CD14-positive monocyte (primary cell): ENCODE data around the gene EIF4H. TPM values are rescaled to one million over a fixed set of nuclear protein-coding genes. Genes with fewer than 3 reads are reported as not detected.
A peak's percentile ranks its signal among the peaks of the same experiment; 100 is the strongest.

Experiments used
- DNase-seq, 3 donors: peaks; one replicate each; pipeline ENCODE4 v3.0.0-alpha.2; 2011 to 2022
- H2AFZ ChIP-seq: 2 replicates; pipeline ENCODE4 v1.6.0; 2012; ENCODE audit warnings: mild to moderate bottlenecking, low read depth, low read length, inconsistent platforms; ENCODE audit not compliant: insufficient read depth, poor library complexity, severe bottlenecking
- H3K27ac ChIP-seq, 2 donors: 1 replicate in 1 of 2; 2 replicates in 1 of 2; pipeline ENCODE4 v1.5.1; 2012 to 2013; ENCODE audit warnings: low read length in 2 of 2, control low read depth in 1 of 2, inconsistent platforms in 1 of 2, low read depth in 1 of 2, mild to moderate bottlenecking in 1 of 2
- H3K27me3 ChIP-seq, 2 donors: one replicate each; pipeline versions ENCODE4 v1.6.0 to v1.6.1; 2011 to 2013; ENCODE audit warnings: low read length in 2 of 2; ENCODE audit not compliant: control insufficient read depth in 2 of 2, insufficient read depth in 2 of 2
- H3K36me3 ChIP-seq, 2 donors: replicated peaks in 1 of 2; 1 replicate in 1 of 2; 2 replicates in 1 of 2; pipeline versions ENCODE4 v1.5.1 to v1.6.1; 2012 to 2013; ENCODE audit warnings: low read length in 2 of 2, control low read depth in 1 of 2, inconsistent platforms in 1 of 2, mild to moderate bottlenecking in 1 of 2; ENCODE audit not compliant: insufficient read depth in 2 of 2, control insufficient read depth in 1 of 2
- H3K4me1 ChIP-seq, 2 donors: 1 replicate in 1 of 2; 2 replicates in 1 of 2; pipeline versions ENCODE4 v1.5.1 to v1.6.1; 2012 to 2013; ENCODE audit warnings: low read length in 2 of 2, control low read depth in 1 of 2, inconsistent platforms in 1 of 2, mild to moderate bottlenecking in 1 of 2, moderate library complexity in 1 of 2; ENCODE audit not compliant: insufficient read depth in 2 of 2, control insufficient read depth in 1 of 2
- H3K4me2 ChIP-seq: replicated peaks from 2 replicates; pipeline ENCODE3; 2012; ENCODE audit warnings: low read length, moderate library complexity, mild to moderate bottlenecking; ENCODE audit not compliant: poor library complexity, severe bottlenecking; ENCODE audit errors: extremely low read depth
- H3K4me3 ChIP-seq, 3 experiments: fragments of 200-600 bp in 1 of 3; sonication (generic) in 1 of 3; replicated peaks in 1 of 3; 1 replicate in 2 of 3; 2 replicates in 1 of 3; pipeline ENCODE4 v1.5.1; 2011 to 2013; ENCODE audit warnings: low read length in 3 of 3, mild to moderate bottlenecking in 3 of 3, control low read depth in 2 of 3, low read depth in 2 of 3, inconsistent platforms in 1 of 3, moderate library complexity in 1 of 3
- H3K79me2 ChIP-seq: 2 replicates; pipeline ENCODE4 v1.6.0; 2012; ENCODE audit warnings: mild to moderate bottlenecking, control low read depth, inconsistent platforms, low read length, moderate library complexity; ENCODE audit not compliant: insufficient read depth
- H3K9ac ChIP-seq: 2 replicates; pipeline ENCODE4 v1.6.0; 2017; ENCODE audit warnings: low read length, mild to moderate bottlenecking; ENCODE audit not compliant: insufficient read depth, poor library complexity, severe bottlenecking
- H3K9me3 ChIP-seq, 2 donors: replicated peaks in 1 of 2; 1 replicate in 1 of 2; 2 replicates in 1 of 2; pipeline versions ENCODE4 v1.5.1 to v1.6.1; 2012 to 2013; ENCODE audit warnings: low read length in 2 of 2, control low read depth in 1 of 2; ENCODE audit not compliant: control insufficient read depth in 1 of 2, insufficient read depth in 1 of 2
- H4K20me1 ChIP-seq: 2 replicates; pipeline ENCODE4 v1.6.0; 2012; ENCODE audit warnings: mild to moderate bottlenecking, low read length, control low read depth, moderate library complexity; ENCODE audit not compliant: insufficient read depth
- H3K27ac Mint-ChIP-seq, 7 donors: one replicate each; pipeline ENCODE4 v1.8.0; 2020; ENCODE audit warnings: mild to moderate bottlenecking in 7 of 7, mixed read lengths in 7 of 7, moderate library complexity in 6 of 7, inconsistent platforms in 2 of 7
- H3K27me3 Mint-ChIP-seq, 3 donors: one replicate each; pipeline ENCODE4 v1.8.0; 2021 to 2022; ENCODE audit warnings: low read depth in 3 of 3, mild to moderate bottlenecking in 3 of 3, mixed read lengths in 3 of 3, moderate library complexity in 3 of 3, inconsistent platforms in 1 of 3
- H3K36me3 Mint-ChIP-seq, 2 donors: one replicate each; pipeline ENCODE4 v1.8.0; 2020; ENCODE audit warnings: mixed read lengths in 2 of 2, inconsistent platforms in 1 of 2, mild to moderate bottlenecking in 1 of 2
- H3K4me1 Mint-ChIP-seq: one replicate; pipeline ENCODE4 v1.8.0; 2020; ENCODE audit warnings: mild to moderate bottlenecking, mixed read lengths
- H3K4me3 Mint-ChIP-seq, 2 donors: one replicate each; pipeline ENCODE4 v1.8.0; 2020; ENCODE audit warnings: mild to moderate bottlenecking in 2 of 2, mixed read lengths in 2 of 2, moderate library complexity in 1 of 2
- H3K9me3 Mint-ChIP-seq, 7 donors: one replicate each; pipeline ENCODE4 v1.8.0; 2020 to 2022; ENCODE audit warnings: mixed read lengths in 7 of 7, mild to moderate bottlenecking in 6 of 7, moderate library complexity in 6 of 7, inconsistent platforms in 2 of 7
- WGBS: methylation state at CpG from one replicate; pipeline ENCODE4 v1.1.5; 2013; ENCODE audit warnings: missing lambda C conversion rate; ENCODE audit not compliant: insufficient coverage; 5-methylcytosine and 5-hydroxymethylcytosine counted together
- intact Hi-C, 2 donors: fragments of 100-400 bp; cut with micrococcal nuclease; formaldehyde crosslinking; loops; one replicate each; pipeline versions ENCODE4 v1.15.0 to v1.15.1; 2023
- polyA plus RNA-seq, 3 donors: library from polyadenylated mRNA; depleted of rRNA in 1 of 3; unstranded in 2 of 3; stranded (reverse) in 1 of 3; fragments of 300-500 nt in 2 of 3; fragments of >200 nt in 1 of 3; fragmentation: Illumina TruSeq in 2 of 3; gene quantifications; 1 replicate in 2 of 3; 2 replicates in 1 of 3; pipeline ENCODE4 v1.2.3, GENCODE V29; 2012 to 2021
- TF ChIP-seq, protein P1 (sequence below): fragments of 200-600 bp; IDR thresholded peaks from one replicate; pipeline ENCODE4 v1.8.0; 2022; ENCODE audit warnings: antibody characterized with exemption, mild to moderate bottlenecking

EIF4H gene
- polyA plus RNA-seq, 3 donors, result 162 to 234 (median 206) TPM

DNA sequence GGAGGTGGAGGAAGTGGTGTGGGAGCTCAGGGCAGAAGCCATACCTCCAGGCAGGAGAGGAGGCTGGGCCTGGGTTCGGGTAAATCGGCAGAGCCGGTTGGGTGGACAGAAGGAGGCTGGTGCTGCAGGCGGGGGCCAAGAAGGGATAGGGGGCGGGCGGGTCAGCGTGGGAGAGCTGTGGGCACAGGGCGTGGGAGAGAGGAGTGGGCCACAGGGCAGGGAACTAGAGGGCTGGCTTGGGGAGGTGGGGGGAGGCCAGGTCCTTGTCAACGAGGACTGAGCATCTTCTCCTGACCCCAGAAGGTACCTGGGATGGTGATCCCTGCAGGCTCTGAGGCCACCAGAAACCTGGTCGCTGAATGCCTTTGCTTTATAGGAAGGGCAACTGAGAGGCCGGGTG, 47.6 kb downstream of the EIF4H start:
- WGBS, result 97% methylated on average over 6 of the region's 11 CpGs
- Mint-ChIP-seq H3K9me3 (peaks cover 0 to 3% (median 0%) of the 10 kb centered on the region in 7 donors), H3K4me1 (peaks cover 77% of the 10 kb centered on the region), H3K27ac (peak overlapping the region in 3 of 7 donors; percentile 13 to 62 (median 46)), H3K4me3 (no peak overlapping the region), H3K27me3 (no peaks in the 10 kb centered on the region), H3K36me3 (peaks cover 49 to 88% of the 10 kb centered on the region in 2 donors)
- intact Hi-C loops, result loop anchor here in 1 of 2 donors (2.0 kb wide), 1 partner anchor 13 kb away; no protein-coding TSS in a partner anchor
- peaks cover 48% of the 10 kb centered on the region for H4K20me1 ChIP-seq
- peak overlapping the region in 1 of 2 donors; percentile 36 for H3K27ac ChIP-seq
- peaks cover 75 to 93% of the 10 kb centered on the region in 2 donors for H3K4me1 ChIP-seq
- H2AFZ ChIP-seq, result no peak overlapping the region
- no peak overlapping the region for H3K9ac ChIP-seq
- peaks cover 57 to 74% of the 10 kb centered on the region in 2 donors for H3K36me3 ChIP-seq
- no peaks in the 10 kb centered on the region for H3K27me3 ChIP-seq
- no peak overlapping the region for H3K4me2 ChIP-seq
- TF ChIP-seq, protein P1, sequence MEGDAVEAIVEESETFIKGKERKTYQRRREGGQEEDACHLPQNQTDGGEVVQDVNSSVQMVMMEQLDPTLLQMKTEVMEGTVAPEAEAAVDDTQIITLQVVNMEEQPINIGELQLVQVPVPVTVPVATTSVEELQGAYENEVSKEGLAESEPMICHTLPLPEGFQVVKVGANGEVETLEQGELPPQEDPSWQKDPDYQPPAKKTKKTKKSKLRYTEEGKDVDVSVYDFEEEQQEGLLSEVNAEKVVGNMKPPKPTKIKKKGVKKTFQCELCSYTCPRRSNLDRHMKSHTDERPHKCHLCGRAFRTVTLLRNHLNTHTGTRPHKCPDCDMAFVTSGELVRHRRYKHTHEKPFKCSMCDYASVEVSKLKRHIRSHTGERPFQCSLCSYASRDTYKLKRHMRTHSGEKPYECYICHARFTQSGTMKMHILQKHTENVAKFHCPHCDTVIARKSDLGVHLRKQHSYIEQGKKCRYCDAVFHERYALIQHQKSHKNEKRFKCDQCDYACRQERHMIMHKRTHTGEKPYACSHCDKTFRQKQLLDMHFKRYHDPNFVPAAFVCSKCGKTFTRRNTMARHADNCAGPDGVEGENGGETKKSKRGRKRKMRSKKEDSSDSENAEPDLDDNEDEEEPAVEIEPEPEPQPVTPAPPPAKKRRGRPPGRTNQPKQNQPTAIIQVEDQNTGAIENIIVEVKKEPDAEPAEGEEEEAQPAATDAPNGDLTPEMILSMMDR, result no peak
- no peaks in the 10 kb centered on the region for H3K9me3 ChIP-seq
- no peak overlapping the region for H3K4me3 ChIP-seq
- H3K79me2 ChIP-seq, result peaks cover 68% of the 10 kb centered on the region
- DNase-seq, result peak in 1 of 3 donors; percentile 0

DNA sequence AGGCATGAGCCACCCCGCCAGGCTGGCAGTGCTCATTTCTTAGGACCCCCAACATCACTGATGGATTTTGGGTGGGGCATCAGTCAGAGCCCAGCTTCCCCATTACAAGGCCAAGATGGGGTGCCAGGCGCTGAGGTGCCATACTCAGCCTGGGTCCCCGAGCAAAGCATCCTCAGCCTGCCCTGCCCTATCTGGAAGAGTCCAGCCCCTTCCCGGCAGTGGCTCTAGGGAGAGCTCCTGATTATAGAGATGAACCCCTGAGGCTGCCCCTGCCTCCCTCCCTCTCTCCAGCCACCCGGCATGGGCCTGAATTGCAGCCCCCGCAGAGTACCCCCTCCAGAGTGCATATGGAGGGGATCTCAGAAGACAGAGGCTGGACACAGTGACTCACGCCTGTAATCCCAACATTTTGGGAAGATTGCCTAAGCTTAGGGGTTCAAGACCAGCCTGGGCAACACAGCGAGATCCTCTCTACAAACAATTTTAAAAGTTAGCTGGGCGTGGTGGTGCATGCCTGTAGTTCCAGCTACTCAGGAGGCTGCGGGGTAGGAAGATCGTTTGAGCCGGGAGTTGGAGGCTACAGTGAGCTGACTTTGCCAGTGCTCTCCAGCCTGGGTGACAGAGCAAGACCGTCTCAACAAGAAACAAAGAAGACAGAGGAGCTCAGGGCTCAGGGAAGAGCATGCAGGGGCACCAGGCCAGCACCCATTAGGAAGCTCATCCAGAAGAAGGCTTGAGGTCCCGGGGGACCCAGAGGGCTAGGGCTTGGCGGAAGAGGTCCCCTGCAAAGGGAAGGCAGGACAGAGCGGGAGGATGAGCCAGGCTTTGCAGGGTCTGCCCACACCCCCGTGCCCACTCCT, 48.9 kb downstream of the EIF4H start:
- Histone ChIP-seq H3K9me3 (no peaks in the 10 kb centered on the region), H4K20me1 (peaks cover 35% of the 10 kb centered on the region), H3K9ac (no peak overlapping the region), H2AFZ (no peak overlapping the region), H3K4me1 (peaks cover 74 to 92% of the 10 kb centered on the region in 2 donors), H3K36me3 (peaks cover 55 to 68% of the 10 kb centered on the region in 2 donors), H3K27me3 (no peaks in the 10 kb centered on the region), H3K4me2 (no peak overlapping the region), H3K27ac (peak overlapping the region in 1 of 2 donors; percentile 2), H3K79me2 (peaks cover 60% of the 10 kb centered on the region), H3K4me3 (no peak overlapping the region)
- TF ChIP-seq, protein P1, result no peak
- Mint-ChIP-seq H3K9me3 (peaks cover 0 to 4% (median 0%) of the 10 kb centered on the region in 7 donors), H3K4me1 (peaks cover 73% of the 10 kb centered on the region), H3K36me3 (peaks cover 49 to 86% of the 10 kb centered on the region in 2 donors), H3K27ac (peak overlapping the region in 6 of 7 donors; percentile 30 to 82 (median 50)), H3K4me3 (no peak overlapping the region), H3K27me3 (peaks cover 0 to 2% (median 0%) of the 10 kb centered on the region in 3 donors)
- 87% methylated on average over 15 of the region's 17 CpGs for WGBS
- DNase-seq, result no peak
- intact Hi-C loops, result loop anchor here in 1 of 2 donors (2.0 kb wide), 1 partner anchor 14 kb away; no protein-coding TSS in a partner anchor
